Endothelial cell of umbilical vein (primary cell): Measurements from ENCODE around the gene GFPT2.

ENCODE experiments used
- CTCF ChIP-seq, 2 donors: IDR thresholded peaks; 1 replicate in 1 of 2; 2 replicates in 1 of 2; pipeline ENCODE4 v1.5.1; 2011; ENCODE audit warnings: low read length in 2 of 2, mild to moderate bottlenecking in 2 of 2, moderate library complexity in 2 of 2, control low read depth in 1 of 2, inconsistent platforms in 1 of 2, low read depth in 1 of 2; ENCODE audit not compliant: insufficient read depth in 1 of 2; ENCODE audit errors: extremely low read depth in 1 of 2
- EZH2 ChIP-seq: IDR thresholded peaks from 2 replicates; pipeline ENCODE4 v1.6.1; 2012; ENCODE audit warnings: borderline replicate concordance, low read depth, mild to moderate bottlenecking, moderate library complexity, low read length, inconsistent platforms; ENCODE audit not compliant: severe bottlenecking
- POLR2A ChIP-seq: IDR thresholded peaks from 2 replicates; pipeline ENCODE4 v1.6.1; 2012; ENCODE audit warnings: low read depth, mild to moderate bottlenecking, control low read depth, low read length
- POLR2AphosphoS5 ChIP-seq: IDR thresholded peaks from 2 replicates; pipeline ENCODE4 v1.6.1; 2012; ENCODE audit warnings: low read depth, mild to moderate bottlenecking, control low read depth, low read length, moderate library complexity; ENCODE audit not compliant: insufficient read depth

DNA sequence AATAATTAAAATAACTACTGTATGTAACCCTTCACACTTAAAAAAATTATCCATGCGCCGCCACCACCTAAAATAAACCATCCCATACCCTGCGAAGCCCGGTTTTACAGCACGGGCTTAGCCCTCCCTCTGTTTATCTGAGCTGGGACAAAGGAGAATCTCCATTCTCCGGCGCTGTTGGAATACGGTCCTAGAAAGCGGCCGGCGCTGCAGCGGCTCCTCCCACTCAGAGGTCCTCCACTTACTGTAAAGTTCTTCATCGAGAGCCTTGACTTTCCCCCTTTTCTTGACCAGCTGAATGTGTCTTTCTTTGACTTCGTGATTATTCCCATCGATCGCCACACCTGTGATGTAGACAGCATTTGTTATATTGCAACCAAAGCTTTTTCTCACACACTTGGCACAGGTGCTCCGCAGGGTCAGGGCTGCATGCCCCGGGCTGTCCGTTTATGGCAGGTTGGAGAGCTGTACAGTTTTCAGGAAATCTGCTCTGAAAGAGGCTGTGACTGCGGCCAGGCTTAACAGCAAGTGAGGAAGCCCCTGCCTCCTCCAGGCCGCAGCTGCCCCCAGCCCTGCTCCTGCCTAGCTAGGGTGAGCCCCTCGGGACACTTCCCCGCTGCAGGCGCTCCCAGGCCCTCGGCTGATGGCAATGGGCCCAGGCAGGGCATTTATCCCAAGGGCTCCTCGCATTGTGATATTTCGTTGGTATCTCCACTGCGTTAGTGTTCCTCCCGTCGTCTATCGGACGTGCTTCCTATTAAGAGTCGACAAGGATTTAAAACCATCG, 16.7 kb downstream of the GFPT2 start:
- TF ChIP-seq CTCF (IDR thresholded peaks at IDR 0.05; ENCODE audit: extremely low read depth in 1 of 2, insufficient read depth in 1 of 2, low read depth in 1 of 2, low read length in 2 of 2), result no peak
- TF ChIP-seq EZH2, result no peak
- no peak for TF ChIP-seq POLR2A
- no peak for TF ChIP-seq POLR2AphosphoS5
